GM12801 (cell line): ENCODE data around the gene GALNT12.

Experiments used
- TF ChIP-seq, protein P1 (sequence below): IDR thresholded peaks from one replicate; pipeline ENCODE4 v1.5.1; 2011; ENCODE audit warnings: control low read depth; ENCODE audit not compliant: insufficient read length; ENCODE audit errors: extremely low read depth

GALNT12 gene

DNA sequence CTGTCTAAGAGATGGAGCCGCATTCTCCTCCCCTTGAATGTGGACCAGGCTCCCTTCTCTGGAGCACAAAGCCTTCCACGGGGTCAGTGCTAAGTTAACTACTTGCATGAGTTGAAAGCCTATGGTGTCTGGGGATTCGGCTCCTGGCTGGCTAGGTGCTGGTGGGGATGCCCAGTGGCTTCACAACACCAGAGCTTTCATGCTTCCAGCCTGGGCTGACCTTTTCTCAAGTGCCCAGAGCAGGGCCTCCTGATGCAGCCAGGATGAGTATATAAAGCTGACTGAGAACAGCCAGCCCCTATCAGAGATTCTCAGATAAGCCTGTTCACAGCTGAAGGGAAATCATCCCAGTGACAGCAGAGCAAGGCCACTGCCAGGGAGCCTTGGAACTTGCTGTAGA lies 11.8 kb downstream of the GALNT12 start:
- TF ChIP-seq, protein P1, sequence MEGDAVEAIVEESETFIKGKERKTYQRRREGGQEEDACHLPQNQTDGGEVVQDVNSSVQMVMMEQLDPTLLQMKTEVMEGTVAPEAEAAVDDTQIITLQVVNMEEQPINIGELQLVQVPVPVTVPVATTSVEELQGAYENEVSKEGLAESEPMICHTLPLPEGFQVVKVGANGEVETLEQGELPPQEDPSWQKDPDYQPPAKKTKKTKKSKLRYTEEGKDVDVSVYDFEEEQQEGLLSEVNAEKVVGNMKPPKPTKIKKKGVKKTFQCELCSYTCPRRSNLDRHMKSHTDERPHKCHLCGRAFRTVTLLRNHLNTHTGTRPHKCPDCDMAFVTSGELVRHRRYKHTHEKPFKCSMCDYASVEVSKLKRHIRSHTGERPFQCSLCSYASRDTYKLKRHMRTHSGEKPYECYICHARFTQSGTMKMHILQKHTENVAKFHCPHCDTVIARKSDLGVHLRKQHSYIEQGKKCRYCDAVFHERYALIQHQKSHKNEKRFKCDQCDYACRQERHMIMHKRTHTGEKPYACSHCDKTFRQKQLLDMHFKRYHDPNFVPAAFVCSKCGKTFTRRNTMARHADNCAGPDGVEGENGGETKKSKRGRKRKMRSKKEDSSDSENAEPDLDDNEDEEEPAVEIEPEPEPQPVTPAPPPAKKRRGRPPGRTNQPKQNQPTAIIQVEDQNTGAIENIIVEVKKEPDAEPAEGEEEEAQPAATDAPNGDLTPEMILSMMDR, result no peak

DNA sequence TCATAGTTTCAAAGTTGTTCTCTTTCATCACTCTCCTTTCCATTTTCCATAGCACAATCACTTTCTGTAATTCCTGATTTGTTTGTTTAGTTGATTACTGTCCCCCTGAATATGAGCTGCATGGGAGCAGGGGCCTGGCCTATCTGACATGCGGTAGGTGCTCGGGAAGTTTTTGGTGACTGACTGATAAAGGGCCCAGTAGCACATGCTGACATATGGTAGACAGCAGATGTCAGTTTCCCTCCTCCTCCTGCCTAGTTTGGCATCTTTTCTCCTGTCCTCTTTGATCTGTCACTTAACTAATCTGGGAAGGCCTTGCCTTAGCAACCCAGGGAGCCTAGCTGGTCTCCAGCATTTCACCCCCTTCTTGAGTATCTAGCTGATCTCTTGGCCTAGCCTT lies 14.4 kb downstream of the GALNT12 start:
- TF ChIP-seq, protein P1, result no peak

DNA sequence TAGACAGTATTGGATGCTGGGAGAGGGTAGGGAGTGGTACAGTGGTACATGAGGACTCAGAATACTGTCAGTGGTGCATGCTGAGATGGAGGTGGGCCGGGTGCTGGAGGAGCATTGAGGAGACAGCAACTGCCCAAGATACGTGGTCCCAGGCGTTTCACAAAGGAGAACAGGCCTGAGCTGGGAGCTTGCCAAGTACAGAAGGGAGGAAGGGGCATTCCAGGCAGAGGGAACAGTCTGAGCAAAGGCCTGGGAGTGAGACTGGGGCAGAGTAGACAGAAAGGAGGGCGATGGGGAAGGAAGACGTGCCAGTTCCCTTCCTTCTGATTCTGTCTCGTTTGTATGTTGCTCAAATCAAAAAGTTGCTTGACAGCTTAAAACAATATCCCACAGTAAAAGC lies 15.2 kb downstream of the GALNT12 start:
- TF ChIP-seq, protein P1, result no peak

DNA sequence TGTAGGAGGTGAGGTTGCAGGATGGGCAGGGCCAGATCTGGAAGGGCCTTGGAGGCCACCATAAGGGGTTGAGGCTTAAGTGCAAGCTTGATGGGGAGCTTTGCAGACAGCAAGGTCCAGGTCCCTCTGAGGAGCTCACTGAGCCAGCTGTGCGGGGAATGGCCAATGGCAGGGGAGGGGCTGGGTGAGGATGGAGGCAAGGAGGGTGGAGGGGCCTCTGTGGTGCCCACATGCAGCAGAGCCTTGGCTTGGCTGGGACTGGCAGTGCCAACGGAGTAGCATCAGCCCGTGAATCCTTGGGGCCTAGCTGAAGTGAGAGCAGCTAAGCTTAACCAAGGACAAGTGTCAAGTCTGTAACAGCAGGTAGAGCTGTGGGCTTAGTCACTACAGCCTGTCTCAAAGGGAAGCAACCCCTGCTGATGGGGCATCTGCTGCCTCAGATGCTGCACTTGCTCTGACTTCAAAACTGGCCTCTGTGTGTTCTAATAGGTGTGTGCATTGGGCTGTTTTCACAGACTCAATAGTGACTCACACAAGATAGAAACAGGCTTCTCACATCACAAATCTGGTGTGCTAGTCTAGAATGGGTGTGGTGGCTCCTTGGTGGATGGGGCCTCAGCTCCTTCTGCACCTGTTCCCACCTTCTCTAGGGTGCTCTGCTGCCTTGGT lies 16.3 kb downstream of the GALNT12 start:
- TF ChIP-seq, protein P1, result no peak

DNA sequence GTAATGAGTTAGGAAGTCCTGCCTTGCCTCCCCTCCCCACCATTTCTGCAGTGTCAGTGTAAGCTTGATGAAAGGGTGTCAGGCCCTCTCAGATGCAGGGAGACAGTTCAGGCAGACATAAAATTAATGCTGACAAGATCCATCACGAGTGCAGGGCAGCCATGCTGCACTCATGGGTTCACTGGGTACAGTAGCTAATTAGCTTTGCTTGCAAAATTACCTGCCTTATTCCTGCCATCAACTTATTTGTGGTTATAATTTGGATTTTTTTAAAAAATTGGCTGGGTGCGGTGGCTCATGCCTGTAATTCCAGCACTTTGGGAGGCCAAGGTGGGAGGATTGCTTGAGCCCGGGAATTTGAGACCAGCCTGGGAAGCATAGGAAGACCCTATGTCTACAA lies 17.9 kb downstream of the GALNT12 start:
- TF ChIP-seq, protein P1, result no peak

DNA sequence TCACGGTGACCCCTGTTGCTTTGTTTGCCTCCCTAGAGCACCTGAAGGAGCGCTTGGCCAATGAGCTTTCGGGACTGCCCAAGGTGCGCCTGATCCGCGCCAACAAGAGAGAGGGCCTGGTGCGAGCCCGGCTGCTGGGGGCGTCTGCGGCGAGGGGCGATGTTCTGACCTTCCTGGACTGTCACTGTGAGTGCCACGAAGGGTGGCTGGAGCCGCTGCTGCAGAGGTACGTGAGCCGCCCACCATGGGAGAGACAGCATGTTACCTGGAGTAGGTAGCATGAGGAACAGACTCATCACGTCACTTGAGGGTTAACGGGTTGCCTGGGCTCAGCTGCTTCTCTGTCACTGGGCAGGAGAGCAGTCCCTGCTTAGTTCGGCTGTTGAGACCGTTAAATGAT lies 19.2 kb downstream of the GALNT12 start:
- TF ChIP-seq, protein P1, result no peak

DNA sequence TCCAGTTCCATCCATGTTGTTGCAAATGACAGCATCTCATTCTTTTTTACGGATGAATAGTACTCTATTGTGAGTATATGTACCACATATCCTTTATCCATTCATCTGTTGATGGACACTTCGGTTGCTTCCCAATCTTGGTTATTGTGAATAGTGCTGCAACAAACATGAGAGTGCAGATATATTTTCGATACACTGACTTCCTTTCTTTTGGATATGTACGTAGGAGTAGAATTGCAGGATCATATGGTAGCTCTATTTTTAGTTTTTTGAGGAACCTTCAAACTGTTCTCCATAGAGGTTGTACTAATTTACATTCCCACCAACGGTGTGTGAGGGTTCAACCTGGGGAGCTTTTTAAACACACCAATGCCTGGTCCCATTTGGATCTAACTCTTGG lies 22.3 kb downstream of the GALNT12 start:
- TF ChIP-seq, protein P1, result no peak
